OCI-LY7 (cell line): Measurements from ENCODE around the gene ENKUR. TPM values are rescaled to one million over a fixed set of nuclear protein-coding genes. Genes with fewer than 3 reads are reported as not detected.

Experiments used
- BruUV-seq: library from RNA; stranded (reverse); fragments of 400-500 nt; replicated peaks from 2 replicates; lab custom pipeline; 2021; lab: Mats Ljungman, UMichigan
- CTCF ChIA-PET: fragments of 300-600 bp; sonication (Branson Sonifier 250); formaldehyde crosslinking; loops from one replicate; lab custom pipeline; 2022; ENCODE audit warnings: antibody characterized with exemption; ENCODE audit not compliant: unreplicated experiment; lab: Charles Lee
- POLR2A ChIA-PET: fragments of 300-600 bp; sonication (Branson Sonifier 250); formaldehyde crosslinking; loops from one replicate; lab custom pipeline; 2022; ENCODE audit warnings: antibody characterized with exemption; lab: Charles Lee
- DNase-seq: peaks from one replicate; pipeline ENCODE4 v3.0.0-alpha.2; 2015; ENCODE audit warnings: low spot score
- H2AFZ ChIP-seq: fragments of 200-600 bp; sonication (generic), shearing (Covaris generic); 2 replicates; pipeline ENCODE4 v1.6.1; 2014; ENCODE audit warnings: mild to moderate bottlenecking, antibody characterized with exemption, low read length, moderate library complexity
- H3K27ac ChIP-seq: fragments of 200-600 bp; sonication (generic); 2 replicates; pipeline ENCODE4 v1.5.1; 2014; ENCODE audit warnings: mixed run types, low read depth, mild to moderate bottlenecking, moderate library complexity, low read length, inconsistent platforms; ENCODE audit not compliant: poor library complexity, severe bottlenecking
- H3K36me3 ChIP-seq: fragments of 200-600 bp; sonication (generic); 2 replicates; pipeline ENCODE4 v1.6.1; 2014; ENCODE audit warnings: mild to moderate bottlenecking, antibody characterized with exemption, low read length, moderate library complexity, mixed read lengths; ENCODE audit not compliant: insufficient read depth
- H3K4me1 ChIP-seq: fragments of 200-600 bp; sonication (generic); 2 replicates; pipeline ENCODE4 v1.5.1; 2014; ENCODE audit warnings: mild to moderate bottlenecking, low read length; ENCODE audit not compliant: insufficient read depth, poor library complexity, severe bottlenecking
- H3K4me2 ChIP-seq: fragments of 200-600 bp; sonication (generic); 2 replicates; pipeline ENCODE4 v1.6.1; 2014; ENCODE audit warnings: mild to moderate bottlenecking, low read length
- H3K4me3 ChIP-seq: fragments of 200-600 bp; sonication (generic); 2 replicates; pipeline ENCODE4 v1.5.1; 2014; ENCODE audit warnings: mild to moderate bottlenecking, low read depth, low read length; ENCODE audit not compliant: poor library complexity, severe bottlenecking
- H3K79me2 ChIP-seq: fragments of 200-600 bp; sonication (generic); 2 replicates; pipeline ENCODE4 v1.6.1; 2016; ENCODE audit warnings: low read depth, mild to moderate bottlenecking, low read length, moderate library complexity, mixed read lengths; ENCODE audit not compliant: insufficient read depth
- H3K9me2 ChIP-seq: fragments of 200-600 bp; sonication (generic); 2 replicates; pipeline ENCODE4 v1.6.1; 2016; ENCODE audit warnings: mild to moderate bottlenecking, low read length, mixed read lengths; ENCODE audit not compliant: insufficient read depth
- H3K9me3 ChIP-seq: fragments of 200-600 bp; sonication (generic); 2 replicates; pipeline ENCODE4 v1.6.1; 2014; ENCODE audit warnings: mild to moderate bottlenecking, mixed run types, low read length, mixed read lengths
- H4K20me1 ChIP-seq: fragments of 200-600 bp; sonication (generic); 2 replicates; pipeline ENCODE4 v1.6.1; 2014; ENCODE audit warnings: mild to moderate bottlenecking, antibody characterized with exemption, low read length, moderate library complexity, mixed read lengths; ENCODE audit not compliant: insufficient read depth
- EZH2phosphoT487 ChIP-seq: fragments of 200-600 bp; sonication (generic); IDR thresholded peaks from 2 replicates; pipeline ENCODE4 v1.6.1; 2018; ENCODE audit warnings: low read depth, borderline replicate concordance, mild to moderate bottlenecking, mixed run types, antibody characterized with exemption, low read length, moderate library complexity, mixed read lengths
- intact Hi-C: fragments of 100-400 bp; cut with micrococcal nuclease; formaldehyde crosslinking; loops from one replicate; pipeline ENCODE4 v1.10.0; 2022; ENCODE audit not compliant: unreplicated experiment
- total RNA-seq, 2 experiments: library from RNA; depleted of rRNA in 1 of 2; stranded (reverse); fragments of >200 nt in 1 of 2; shearing (Covaris generic) in 1 of 2; gene quantifications; 2 replicates each; pipeline ENCODE4 v1.2.3, GENCODE V29; 2014 to 2022
- TF ChIP-seq, protein P1 (sequence below): fragments of 200-600 bp; sonication (generic); conservative IDR thresholded peaks from 2 replicates; pipeline ENCODE4 v1.5.1; 2014; ENCODE audit warnings: mild to moderate bottlenecking, antibody characterized with exemption, low read length, moderate library complexity, mixed read lengths

Gene ENKUR
- total RNA-seq, 2 experiments from 2014 or later, result not detected

DNA sequence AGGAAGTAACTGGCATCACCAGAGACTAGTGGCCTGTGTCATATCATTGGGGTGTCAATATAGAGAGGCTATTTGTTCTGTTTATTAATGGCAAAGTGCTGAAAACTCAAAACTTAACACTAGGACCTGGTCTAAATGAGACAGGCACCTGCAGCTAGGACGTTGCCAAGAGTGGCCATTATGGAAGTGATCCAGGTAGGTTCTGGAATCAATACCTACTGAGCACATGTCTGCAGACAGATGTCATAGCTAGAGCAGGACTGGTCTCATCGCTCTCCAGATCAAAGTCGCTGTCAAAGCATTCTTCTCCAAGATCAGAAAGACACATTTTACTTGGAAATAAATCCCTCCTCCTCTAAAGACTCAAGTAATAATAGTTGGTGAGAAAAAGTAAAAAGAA is 40.8 kb upstream of the ENKUR start:
- TF ChIP-seq, protein P1, sequence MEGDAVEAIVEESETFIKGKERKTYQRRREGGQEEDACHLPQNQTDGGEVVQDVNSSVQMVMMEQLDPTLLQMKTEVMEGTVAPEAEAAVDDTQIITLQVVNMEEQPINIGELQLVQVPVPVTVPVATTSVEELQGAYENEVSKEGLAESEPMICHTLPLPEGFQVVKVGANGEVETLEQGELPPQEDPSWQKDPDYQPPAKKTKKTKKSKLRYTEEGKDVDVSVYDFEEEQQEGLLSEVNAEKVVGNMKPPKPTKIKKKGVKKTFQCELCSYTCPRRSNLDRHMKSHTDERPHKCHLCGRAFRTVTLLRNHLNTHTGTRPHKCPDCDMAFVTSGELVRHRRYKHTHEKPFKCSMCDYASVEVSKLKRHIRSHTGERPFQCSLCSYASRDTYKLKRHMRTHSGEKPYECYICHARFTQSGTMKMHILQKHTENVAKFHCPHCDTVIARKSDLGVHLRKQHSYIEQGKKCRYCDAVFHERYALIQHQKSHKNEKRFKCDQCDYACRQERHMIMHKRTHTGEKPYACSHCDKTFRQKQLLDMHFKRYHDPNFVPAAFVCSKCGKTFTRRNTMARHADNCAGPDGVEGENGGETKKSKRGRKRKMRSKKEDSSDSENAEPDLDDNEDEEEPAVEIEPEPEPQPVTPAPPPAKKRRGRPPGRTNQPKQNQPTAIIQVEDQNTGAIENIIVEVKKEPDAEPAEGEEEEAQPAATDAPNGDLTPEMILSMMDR, result no peak
- TF ChIP-seq EZH2phosphoT487, result no peak
- no TSS peak for BruUV-seq
- Histone ChIP-seq H3K4me2 (no peak overlapping the region), H4K20me1 (no peaks in the 10 kb centered on the region), H3K9me2 (no peaks in the 10 kb centered on the region), H3K4me1 (no peaks in the 10 kb centered on the region), H3K36me3 (no peaks in the 10 kb centered on the region), H3K4me3 (no peak overlapping the region), H3K79me2 (no peaks in the 10 kb centered on the region), H3K27ac (no peak overlapping the region), H2AFZ (no peak overlapping the region), H3K9me3 (no peaks in the 10 kb centered on the region)
- CTCF ChIA-PET, result no interaction called here
- no peak for DNase-seq
- POLR2A ChIA-PET, result interaction anchor here (0.6 to 0.7 kb wide), 3 partner anchors 91 to 1938 kb away, joined by 3 to 4 read pairs (median 4); no protein-coding TSS in a partner anchor
- intact Hi-C loops, result no loop called here

DNA sequence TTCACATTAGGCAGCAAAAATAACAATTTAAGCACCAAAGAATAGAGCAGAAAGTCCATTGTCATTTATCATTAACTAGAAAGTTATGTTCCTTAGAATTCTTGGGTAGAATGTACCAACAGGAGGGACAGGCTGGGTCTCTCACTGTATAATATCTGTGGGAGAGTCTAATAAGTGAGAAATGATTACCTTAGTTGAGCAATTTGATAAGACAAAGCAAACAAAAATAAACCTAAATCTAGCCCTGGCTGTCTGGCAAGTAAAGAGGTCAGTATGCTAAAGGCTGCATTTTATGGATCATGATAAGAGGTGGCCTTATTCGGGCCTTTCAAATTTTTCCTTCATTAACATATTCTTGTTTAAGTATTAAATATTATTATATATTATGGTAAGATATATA is 36.1 kb upstream of the ENKUR start:
- H2AFZ ChIP-seq, result no peak overlapping the region
- no peaks in the 10 kb centered on the region for H3K79me2 ChIP-seq
- no TSS peak for BruUV-seq
- H3K9me3 ChIP-seq, result no peaks in the 10 kb centered on the region
- POLR2A ChIA-PET, result no interaction called here
- intact Hi-C loops, result no loop called here
- CTCF ChIA-PET, result no interaction called here
- H3K4me1 ChIP-seq, result no peaks in the 10 kb centered on the region
- no peaks in the 10 kb centered on the region for H4K20me1 ChIP-seq
- TF ChIP-seq, protein P1, result no peak
- no peak for TF ChIP-seq EZH2phosphoT487
- H3K36me3 ChIP-seq, result no peaks in the 10 kb centered on the region
- H3K4me2 ChIP-seq, result no peak overlapping the region
- DNase-seq, result no peak
- H3K27ac ChIP-seq, result no peak overlapping the region
- no peak overlapping the region for H3K4me3 ChIP-seq
- no peaks in the 10 kb centered on the region for H3K9me2 ChIP-seq

GRCh38 chr10:25050402-25050801 is 34.4 kb upstream of the ENKUR start:
- Histone ChIP-seq H3K4me2 (no peak overlapping the region), H3K27ac (no peak overlapping the region), H3K79me2 (no peaks in the 10 kb centered on the region), H3K9me3 (no peaks in the 10 kb centered on the region), H3K4me3 (no peak overlapping the region), H3K9me2 (no peaks in the 10 kb centered on the region), H3K4me1 (no peaks in the 10 kb centered on the region), H4K20me1 (no peaks in the 10 kb centered on the region), H3K36me3 (no peaks in the 10 kb centered on the region), H2AFZ (no peak overlapping the region)
- DNase-seq, result no peak
- ChIA-PET POLR2A (interaction anchor here (0.8 kb wide), 1 partner anchor 16 kb away, joined by 3 read pairs; no protein-coding TSS in a partner anchor), CTCF (no interaction called here)
- intact Hi-C loops, result no loop called here
- TF ChIP-seq, protein P1, result no peak
- no peak for TF ChIP-seq EZH2phosphoT487
- BruUV-seq, result no TSS peak
